Measurements from ENCODE around the gene ZNF276. TPM values are rescaled to one million over a fixed set of nuclear protein-coding genes. Genes with fewer than 3 reads are reported as not detected.

Gene ZNF276
- total and polyA plus RNA-seq, 8 donors = 7.9 to 49.3 (median 11.2) TPM

- intact Hi-C loops (cut with DNase I) = loop anchor here in 2 of 3 donors (5.0 kb wide), 1 partner anchor 92 kb away; no protein-coding TSS in a partner anchor
- Histone ChIP-seq H3K4me1 (peaks cover 0 to 4% (median 0%) of the 10 kb centered on the region in 3 donors), H3K27ac (no peak overlapping the region), H3K27me3 (no peaks in the 10 kb centered on the region), H3K9me3 (no peaks in the 10 kb centered on the region), H3K36me3 (no peaks in the 10 kb centered on the region), H3K4me3 (no peak overlapping the region)
- ATAC-seq (no peak), FAIRE-seq (no peak), DNase-seq (peak in 1 of 6 donors; percentile 53)
- 62 to 72% methylated on average over 15 of the region's 15 CpGs for WGBS, 2 donors
- TF ChIP-seq CTCF (IDR thresholded peaks at IDR 0.05) = no peak
Observed at GRCh38 chr16:89705006-89705405, 16.3 kb upstream of the ZNF276 start.

GRCh38 chr16:89706518-89707260 lies 14.6 kb upstream of the ZNF276 start:
- intact Hi-C loops (cut with DNase I) = loop anchor here in 2 of 3 donors (5.0 kb wide), 1 partner anchor 91 kb away; no protein-coding TSS in a partner anchor
- H3K27me3 ChIP-seq = no peaks in the 10 kb centered on the region
- no peak overlapping the region for H3K27ac ChIP-seq
- no peaks in the 10 kb centered on the region for H3K9me3 ChIP-seq
- H3K4me1 ChIP-seq = no peaks in the 10 kb centered on the region
- no peaks in the 10 kb centered on the region for H3K36me3 ChIP-seq
- peak overlapping the region in 1 of 4 donors; percentile 38 for H3K4me3 ChIP-seq
- ATAC-seq (no peak), DNase-seq (no peak), FAIRE-seq (no peak)
- 67 to 76% methylated on average over 14 of the region's 14 CpGs for WGBS, 2 donors
- TF ChIP-seq CTCF (IDR thresholded peaks at IDR 0.05) = no peak

GRCh38 chr16:89707695-89708094 lies 13.6 kb upstream of the ZNF276 start:
- Histone ChIP-seq H3K27me3 (no peaks in the 10 kb centered on the region), H3K36me3 (no peaks in the 10 kb centered on the region), H3K9me3 (no peaks in the 10 kb centered on the region), H3K4me3 (no peak overlapping the region), H3K4me1 (peaks cover 0 to 4% (median 0%) of the 10 kb centered on the region in 3 donors), H3K27ac (no peak overlapping the region)
- FAIRE-seq (no peak), DNase-seq (no peak), ATAC-seq (no peak)
- TF ChIP-seq CTCF (IDR thresholded peaks at IDR 0.05) = no peak
- 86 to 88% methylated on average over 9 of the region's 9 CpGs for WGBS, 2 donors
- intact Hi-C loops (cut with DNase I) = loop anchor here in 2 of 3 donors (5.0 kb wide), 1 partner anchor 90 kb away; no protein-coding TSS in a partner anchor

GRCh38 chr16:89708481-89708931 lies 12.8 kb upstream of the ZNF276 start:
- intact Hi-C loops (cut with DNase I) = loop anchor here in 2 of 3 donors (5.0 kb wide), 1 partner anchor 89 kb away; no protein-coding TSS in a partner anchor
- ATAC-seq = no peak
- DNase-seq = no peak

More at GRCh38 chr16:89708481-89708931, 12.8 kb upstream of the ZNF276 start:
- Histone ChIP-seq H3K4me3 (no peak overlapping the region), H3K27ac (no peak overlapping the region), H3K9me3 (no peaks in the 10 kb centered on the region), H3K4me1 (peaks cover 0 to 4% (median 0%) of the 10 kb centered on the region in 3 donors), H3K36me3 (no peaks in the 10 kb centered on the region), H3K27me3 (no peaks in the 10 kb centered on the region)
- no peak for TF ChIP-seq CTCF (IDR thresholded peaks at IDR 0.05)
- 87 to 89% methylated on average over 19 of the region's 19 CpGs for WGBS, 2 donors
- no peak for FAIRE-seq
